HCT116 (cell line): ENCODE data around the gene RBBP6. TPM values are rescaled to one million over a fixed set of nuclear protein-coding genes. Genes with fewer than 3 reads are reported as not detected.

Source experiments
- ATAC-seq: fragments of 200-7000 bp; cut with Tn5 transposase; 2 replicates; pipeline ENCODE4 v1.9.1; 2020; ENCODE audit warnings: mild to moderate bottlenecking, moderate library complexity
- BruUV-seq: library from RNA; stranded (reverse); fragments of 400-500 nt; replicated peaks from 2 replicates; lab custom pipeline; 2021; lab: Mats Ljungman, UMichigan
- CTCF ChIA-PET: fragments of 300-600 bp; sonication (Branson Sonifier 250); formaldehyde crosslinking; loops from one replicate; lab custom pipeline; 2021; ENCODE audit warnings: antibody characterized with exemption; lab: Charles Lee
- POLR2A ChIA-PET: fragments of 300-600, 350-600 bp; sonication (Branson Sonifier 250); formaldehyde crosslinking; loops from one replicate; lab custom pipeline; 2021; ENCODE audit warnings: antibody characterized with exemption; lab: Charles Lee
- RAD21 ChIA-PET, 2 experiments: fragments of 300-600 bp; sonication (Branson Sonifier 250); formaldehyde crosslinking; loops; one replicate each; lab custom pipeline; 2023; ENCODE audit warnings: low total read pairs in 2 of 2; ENCODE audit not compliant: uncharacterized antibody in 2 of 2, unreplicated experiment in 2 of 2, low non-redundant PET in 1 of 2; lab: Charles Lee
- DNase-seq: peaks from one replicate; pipeline ENCODE4 v3.0.0-alpha.2; 2010; ENCODE audit warnings: low read depth, low spot score
- H2AFZ ChIP-seq: fragments of 200-600 bp; shearing (Covaris generic), sonication (generic); 2 replicates; pipeline ENCODE4 v1.6.1; 2017; ENCODE audit warnings: low read depth, mixed run types, mixed read lengths, antibody characterized with exemption, low read length; ENCODE audit not compliant: poor library complexity, severe bottlenecking
- H3K27ac ChIP-seq: 2 replicates; pipeline ENCODE4 v1.5.1; 2012; ENCODE audit warnings: low read depth, low read length
- H3K27me3 ChIP-seq: fragments of 200-600 bp; sonication (generic); 2 replicates; pipeline ENCODE4 v1.6.1; 2016; ENCODE audit warnings: mixed run types, low read length, mixed read lengths; ENCODE audit not compliant: insufficient read depth
- H3K36me3 ChIP-seq, 2 experiments: fragments of 200-500 bp in 1 of 2; fragments of 200-600 bp in 1 of 2; sonication (Bioruptor generic) in 1 of 2; sonication (generic) in 1 of 2; 2 replicates each; pipeline versions ENCODE4 v1.5.1 to v1.6.1; 2014 to 2016; ENCODE audit warnings: low read length in 2 of 2, inconsistent platforms in 1 of 2, mixed read lengths in 1 of 2, mixed run types in 1 of 2; ENCODE audit not compliant: insufficient read depth in 2 of 2, control insufficient read depth in 1 of 2
- H3K4me1 ChIP-seq, 2 experiments: fragments of 200-600 bp in 1 of 2; sonication (generic) in 1 of 2; 2 replicates each; pipeline versions ENCODE4 v1.5.1 to v1.6.1; 2012 to 2017; ENCODE audit warnings: low read length in 2 of 2, inconsistent platforms in 1 of 2, mild to moderate bottlenecking in 1 of 2, mixed read lengths in 1 of 2, mixed run types in 1 of 2, moderate library complexity in 1 of 2; ENCODE audit not compliant: insufficient read depth in 2 of 2, control insufficient read depth in 1 of 2
- H3K4me2 ChIP-seq: fragments of 200-600 bp; sonication (generic); 2 replicates; pipeline ENCODE4 v1.6.1; 2017; ENCODE audit warnings: mixed run types, low read length, mixed read lengths
- H3K4me3 ChIP-seq, 2 experiments: fragments of 200-600 bp in 1 of 2; sonication (generic) in 1 of 2; replicated peaks in 1 of 2; 2 replicates each; pipeline ENCODE4 v1.5.1; 2011 to 2016; ENCODE audit warnings: low read length in 2 of 2, control low read depth in 1 of 2, low read depth in 1 of 2, mild to moderate bottlenecking in 1 of 2, mixed read lengths in 1 of 2, mixed run types in 1 of 2
- H3K79me2 ChIP-seq: fragments of 200-600 bp; sonication (generic); 2 replicates; pipeline ENCODE4 v1.6.1; 2017; ENCODE audit warnings: mild to moderate bottlenecking, mixed run types, low read length, moderate library complexity, mixed read lengths; ENCODE audit not compliant: insufficient read depth
- H3K9ac ChIP-seq: fragments of 200-600 bp; sonication (generic); 2 replicates; pipeline ENCODE4 v1.6.1; 2016; ENCODE audit warnings: low read length, mixed read lengths
- H3K9me2 ChIP-seq: fragments of 200-600 bp; sonication (generic), shearing (Covaris generic); 2 replicates; pipeline ENCODE4 v1.6.1; 2017; ENCODE audit warnings: mixed run types, mild to moderate bottlenecking, moderate library complexity; ENCODE audit not compliant: insufficient read depth
- H3K9me3 ChIP-seq, 2 experiments: fragments of 200-500 bp in 1 of 2; fragments of 200-600 bp in 1 of 2; sonication (Bioruptor generic) in 1 of 2; sonication (generic) in 1 of 2; 2 replicates each; pipeline ENCODE4 v1.6.1; 2014 to 2017; ENCODE audit warnings: low read length in 2 of 2, mixed read lengths in 2 of 2, inconsistent platforms in 1 of 2, low read depth in 1 of 2, mild to moderate bottlenecking in 1 of 2, mixed run types in 1 of 2, moderate library complexity in 1 of 2; ENCODE audit not compliant: control insufficient read depth in 1 of 2, insufficient read depth in 1 of 2
- H4K20me1 ChIP-seq: fragments of 200-600 bp; sonication (generic), shearing (Covaris generic); 2 replicates; pipeline ENCODE4 v1.6.1; 2017; ENCODE audit warnings: mixed run types, mild to moderate bottlenecking, moderate library complexity; ENCODE audit not compliant: insufficient read depth
- CTCF ChIP-seq, 3 experiments: fragments of 200-600 bp in 1 of 3; sonication (generic) in 1 of 3; IDR thresholded peaks in 2 of 3; conservative IDR thresholded peaks in 1 of 3; 2 replicates each; pipeline ENCODE4 v1.5.1; 2012 to 2017; ENCODE audit warnings: low read depth in 2 of 3, low read length in 2 of 3, antibody characterized with exemption in 1 of 3, borderline replicate concordance in 1 of 3, control low read depth in 1 of 3, mild to moderate bottlenecking in 1 of 3, mixed read lengths in 1 of 3, mixed run types in 1 of 3, moderate library complexity in 1 of 3; ENCODE audit not compliant: insufficient read depth in 1 of 3
- RAD21 ChIP-seq: IDR thresholded peaks from 2 replicates; pipeline ENCODE4 v1.6.1; 2012; ENCODE audit warnings: low read depth, mild to moderate bottlenecking
- ZFX ChIP-seq: fragments of 450-650 bp; IDR thresholded peaks from 2 replicates; pipeline ENCODE4 v1.6.1; 2017
- intact Hi-C: fragments of 100-400 bp; cut with micrococcal nuclease; formaldehyde crosslinking; loops from 2 replicates; pipeline ENCODE4 v1.10.0; 2022
- total RNA-seq: library from RNA; stranded (reverse); gene quantifications from one replicate; pipeline ENCODE4 v1.2.1, GENCODE V29; 2021; ENCODE audit not compliant: unreplicated experiment

The RBBP6 gene
- total RNA-seq, 1 experiment from 2014 or later: 52.4 TPM

- Histone ChIP-seq H3K4me3 (no peak overlapping the region), H4K20me1 (no peaks in the 10 kb centered on the region), H3K27me3 (no peaks in the 10 kb centered on the region), H3K4me2 (peak overlapping the region; percentile 36; the same call in 1 of the 2 replicates), H2AFZ (peak overlapping the region; percentile 88), H3K9me3 (no peaks in the 10 kb centered on the region), H3K79me2 (no peaks in the 10 kb centered on the region), H3K9ac (no peak overlapping the region), H3K4me1 (peaks cover 0 to 4% of the 10 kb centered on the region in 2 experiments; a peak in 1 of 4 replicates), H3K9me2 (no peaks in the 10 kb centered on the region), H3K27ac (no peak overlapping the region), H3K36me3 (no peaks in the 10 kb centered on the region)
- intact Hi-C loops: loop anchor here (1.0 kb wide), 2 partner anchors 90 to 457 kb away; no protein-coding TSS in a partner anchor
- ATAC-seq (peak; percentile 94), DNase-seq (peak; percentile 37)
- TF ChIP-seq ZFX (no peak), RAD21 (peak; percentile 87), CTCF (IDR thresholded peaks at IDR 0.05 in 2 of 3, conservative IDR thresholded peaks at IDR 0.05 in 1 of 3; ENCODE audit: borderline replicate concordance in 1 of 3, insufficient read depth in 1 of 3, low read depth in 2 of 3, low read length in 2 of 3) (peak; percentile 61 to 73 (median 68))
- BruUV-seq: no TSS peak
- CTCF ChIA-PET: interaction anchor here (0.9 to 3.1 kb wide), 10 partner anchors 10 to 457 kb away, joined by 3 to 28 read pairs (median 4); no protein-coding TSS in a partner anchor
- POLR2A ChIA-PET: no interaction called here
- RAD21 ChIA-PET: interaction anchor here (0.6 to 0.8 kb wide), 2 partner anchors 230 to 429 kb away, joined by 4 to 7 read pairs; no protein-coding TSS in a partner anchor
These were observed 40.1 kb upstream of the RBBP6 start for GRCh38 chr16:24499193-24499814.
